Spleen (tissue), 11 donors: ENCODE data around the gene PCDHA5. TPM values are rescaled to one million over a fixed set of nuclear protein-coding genes. Genes with fewer than 3 reads are reported as not detected.
"Not testable (repeated sequence)": the region's sequence is repeated elsewhere in the genome, so short reads cannot be mapped to it uniquely, and the experiment has no call there.

Experiments
- DNase-seq: peaks from one replicate; pipeline ENCODE4 v3.0.0-alpha.2; 2020
- H3K27ac ChIP-seq, 8 donors: fragments of 200-600 bp; sonication (generic) in 7 of 8; 1 replicate in 4 of 8; 2 replicates in 4 of 8; pipeline versions ENCODE4 v1.5.0 to v1.8.0; 2016 to 2021; ENCODE audit warnings: inconsistent platforms in 4 of 8, mild to moderate bottlenecking in 4 of 8, moderate library complexity in 1 of 8
- H3K27me3 ChIP-seq, 7 donors: fragments of 200-600 bp; sonication (generic) in 6 of 7; replicated peaks in 1 of 7; 1 replicate in 4 of 7; 2 replicates in 3 of 7; pipeline versions ENCODE4 v1.5.0 to v1.8.0; 2016 to 2021; ENCODE audit warnings: inconsistent platforms in 3 of 7, mild to moderate bottlenecking in 1 of 7
- H3K36me3 ChIP-seq, 6 donors: fragments of 200-600 bp; sonication (generic) in 5 of 6; 1 replicate in 4 of 6; 2 replicates in 2 of 6; pipeline versions ENCODE4 v1.5.0 to v1.8.0; 2016 to 2021; ENCODE audit warnings: inconsistent platforms in 2 of 6
- H3K4me1 ChIP-seq, 6 donors: fragments of 200-600 bp; sonication (generic) in 5 of 6; 1 replicate in 3 of 6; 2 replicates in 3 of 6; pipeline versions ENCODE4 v1.5.0 to v1.8.0; 2016 to 2021; ENCODE audit warnings: inconsistent platforms in 3 of 6
- H3K4me3 ChIP-seq, 8 donors: fragments of 200-600 bp; sonication (generic) in 7 of 8; 1 replicate in 4 of 8; 2 replicates in 4 of 8; pipeline versions ENCODE4 v1.5.0 to v1.8.0; 2016 to 2021; ENCODE audit warnings: inconsistent platforms in 4 of 8, mild to moderate bottlenecking in 4 of 8, moderate library complexity in 2 of 8
- H3K9me3 ChIP-seq, 8 donors: fragments of 200-600 bp; sonication (generic) in 7 of 8; 1 replicate in 4 of 8; 2 replicates in 4 of 8; pipeline versions ENCODE4 v1.5.0 to v1.8.0; 2016 to 2021; ENCODE audit warnings: inconsistent platforms in 4 of 8
- POLR2A ChIP-seq, 3 donors: fragments of 450-650 bp; IDR thresholded peaks; one replicate each; pipeline ENCODE4 v1.5.1; 2017; ENCODE audit warnings: antibody characterized with exemption in 3 of 3, mild to moderate bottlenecking in 1 of 3
- POLR2AphosphoS5 ChIP-seq, 3 donors: sonication (generic); formaldehyde crosslinking; IDR thresholded peaks; one replicate each; pipeline ENCODE4 v1.5.1; 2017; ENCODE audit warnings: antibody characterized with exemption in 3 of 3
- WGBS, 5 donors: extraction: QIAGEN DNeasy Blood & Tissue Kit in 3 of 5; methylation state at CpG; one replicate each; pipeline versions ENCODE4 v1.1.5 to v1.1.7; 2013 to 2018; 5-methylcytosine and 5-hydroxymethylcytosine counted together
- intact Hi-C: fragments of 100-400 bp; cut with DNase I; formaldehyde crosslinking; loops from one replicate; pipeline ENCODE4 v1.15.0; 2023; ENCODE audit warnings: low total_unique reads
- polyA plus RNA-seq, 3 donors: library from polyadenylated mRNA; stranded (reverse); fragments of 200-250 nt; gene quantifications; one replicate each; pipeline ENCODE4 v1.2.1, GENCODE V29; 2013
- total RNA-seq, 7 donors: library from RNA; depleted of rRNA in 3 of 7; stranded (reverse); fragments of >200 nt in 3 of 7; fragmentation: NEBNext Ultra II Directional in 4 of 7; extraction: Animal tissue kit (Norgen Biotek cat#: 25700) in 4 of 7; gene quantifications; one replicate each; pipeline versions ENCODE4 v1.1.0 to v1.2.1, GENCODE V29; 2016 to 2021
- TF ChIP-seq, protein P1 (sequence below), 11 experiments: fragments of 200-600 bp in 7 of 11; fragments of 450-650 bp in 4 of 11; sonication (generic) in 4 of 11; IDR thresholded peaks in 8 of 11; conservative IDR thresholded peaks in 3 of 11; 1 replicate in 7 of 11; 2 replicates in 4 of 11; pipeline versions ENCODE4 v1.4.0 to v1.8.0; 2016 to 2021; ENCODE audit warnings: antibody characterized with exemption in 11 of 11, inconsistent platforms in 4 of 11, mild to moderate bottlenecking in 1 of 11
- donor health status: healthy with polysubstance abuse.
- donor health status: DM: no; HTN: no; CAD: no; lungs with moderate emphysema.
- donor health status: DM: no; HTN: no; CAD: no.
- donor health status: Bipolar disorder and iron deficiency.
- donor health status: healthy.
- donor health status: DM: no; HTN: no; CAD: no.
- donor health status: DM: yes; HTN: yes; CAD: no.

Gene PCDHA5
- total and polyA plus RNA-seq, 10 donors = 0.03 to 0.46 (median 0.10) TPM; not detected in 3

- DNase-seq = no peak
- WGBS, 5 donors = 20 to 31% (median 29%) methylated on average over 6 of the region's 6 CpGs
These were observed 842 bp downstream of the PCDHA5 start for GRCh38 chr5:140822281-140822629.

GRCh38 chr5:140822969-140823368 lies 1.6 kb downstream of the PCDHA5 start:
- H3K27me3 ChIP-seq = peaks cover 0 to 73% (median 9%) of the 10 kb centered on the region in 7 donors
- H3K4me1 ChIP-seq, H3K4me3 ChIP-seq, H3K36me3 ChIP-seq, DNase-seq, H3K27ac ChIP-seq, intact Hi-C loops: not testable (repeated sequence)
- peaks cover 0 to 79% (median 34%) of the 10 kb centered on the region in 8 donors for H3K9me3 ChIP-seq
- WGBS, 5 donors = 54 to 74% (median 59%) methylated on average over 39 to 48 of the region's 48 CpGs

More at GRCh38 chr5:140822281-140822629, 842 bp downstream of the PCDHA5 start:
- H3K36me3 ChIP-seq = no peaks in the 10 kb centered on the region
- no peak overlapping the region for H3K27ac ChIP-seq
- TF ChIP-seq POLR2A (IDR thresholded peaks at IDR 0.05) = no peak
- TF ChIP-seq, protein P1, sequence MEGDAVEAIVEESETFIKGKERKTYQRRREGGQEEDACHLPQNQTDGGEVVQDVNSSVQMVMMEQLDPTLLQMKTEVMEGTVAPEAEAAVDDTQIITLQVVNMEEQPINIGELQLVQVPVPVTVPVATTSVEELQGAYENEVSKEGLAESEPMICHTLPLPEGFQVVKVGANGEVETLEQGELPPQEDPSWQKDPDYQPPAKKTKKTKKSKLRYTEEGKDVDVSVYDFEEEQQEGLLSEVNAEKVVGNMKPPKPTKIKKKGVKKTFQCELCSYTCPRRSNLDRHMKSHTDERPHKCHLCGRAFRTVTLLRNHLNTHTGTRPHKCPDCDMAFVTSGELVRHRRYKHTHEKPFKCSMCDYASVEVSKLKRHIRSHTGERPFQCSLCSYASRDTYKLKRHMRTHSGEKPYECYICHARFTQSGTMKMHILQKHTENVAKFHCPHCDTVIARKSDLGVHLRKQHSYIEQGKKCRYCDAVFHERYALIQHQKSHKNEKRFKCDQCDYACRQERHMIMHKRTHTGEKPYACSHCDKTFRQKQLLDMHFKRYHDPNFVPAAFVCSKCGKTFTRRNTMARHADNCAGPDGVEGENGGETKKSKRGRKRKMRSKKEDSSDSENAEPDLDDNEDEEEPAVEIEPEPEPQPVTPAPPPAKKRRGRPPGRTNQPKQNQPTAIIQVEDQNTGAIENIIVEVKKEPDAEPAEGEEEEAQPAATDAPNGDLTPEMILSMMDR (IDR thresholded peaks at IDR 0.05 in 8 of 11, conservative IDR thresholded peaks at IDR 0.05 in 3 of 11) = no peak
- TF ChIP-seq POLR2AphosphoS5 (IDR thresholded peaks at IDR 0.05) = no peak
- intact Hi-C loops = no loop called here
- no peaks in the 10 kb centered on the region for H3K4me1 ChIP-seq
- H3K4me3 ChIP-seq = no peak overlapping the region
- peaks cover 0 to 66% (median 8%) of the 10 kb centered on the region in 7 donors for H3K27me3 ChIP-seq
- H3K9me3 ChIP-seq = peaks cover 0 to 73% (median 32%) of the 10 kb centered on the region in 8 donors

DNA sequence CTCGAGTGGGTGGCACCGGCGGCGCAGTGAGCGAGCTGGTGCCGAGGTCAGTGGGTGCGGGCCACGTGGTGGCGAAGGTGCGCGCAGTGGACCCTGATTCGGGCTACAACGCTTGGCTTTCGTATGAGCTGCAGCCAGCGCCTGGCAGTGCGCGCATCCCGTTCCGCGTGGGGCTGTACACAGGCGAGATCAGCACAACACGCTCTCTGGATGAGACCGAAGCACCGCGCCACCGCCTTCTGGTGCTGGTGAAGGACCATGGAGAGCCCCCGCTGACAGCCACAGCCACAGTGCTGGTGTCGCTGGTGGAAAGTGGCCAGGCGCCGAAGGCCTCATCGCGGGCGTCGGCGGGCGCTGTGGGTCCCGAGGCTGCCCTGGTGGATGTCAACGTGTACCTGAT lies 2.1 kb downstream of the PCDHA5 start:
- H3K9me3 ChIP-seq = peaks cover 0 to 79% (median 37%) of the 10 kb centered on the region in 8 donors
- 56 to 79% (median 59%) methylated on average over 21 to 38 of the region's 38 CpGs for WGBS, 5 donors
- TF ChIP-seq POLR2AphosphoS5 (IDR thresholded peaks at IDR 0.05) (no peak), POLR2A (IDR thresholded peaks at IDR 0.05) (no peak)
- TF ChIP-seq, protein P1 (IDR thresholded peaks at IDR 0.05 in 8 of 11, conservative IDR thresholded peaks at IDR 0.05 in 3 of 11) = no peak
- H3K27ac ChIP-seq = no peak overlapping the region
- no peaks in the 10 kb centered on the region for H3K4me1 ChIP-seq
- no peak overlapping the region for H3K4me3 ChIP-seq
- H3K27me3 ChIP-seq = peaks cover 0 to 78% (median 9%) of the 10 kb centered on the region in 7 donors
- intact Hi-C loops = no loop called here
- no peaks in the 10 kb centered on the region for H3K36me3 ChIP-seq
- DNase-seq = peak; percentile 67

DNA sequence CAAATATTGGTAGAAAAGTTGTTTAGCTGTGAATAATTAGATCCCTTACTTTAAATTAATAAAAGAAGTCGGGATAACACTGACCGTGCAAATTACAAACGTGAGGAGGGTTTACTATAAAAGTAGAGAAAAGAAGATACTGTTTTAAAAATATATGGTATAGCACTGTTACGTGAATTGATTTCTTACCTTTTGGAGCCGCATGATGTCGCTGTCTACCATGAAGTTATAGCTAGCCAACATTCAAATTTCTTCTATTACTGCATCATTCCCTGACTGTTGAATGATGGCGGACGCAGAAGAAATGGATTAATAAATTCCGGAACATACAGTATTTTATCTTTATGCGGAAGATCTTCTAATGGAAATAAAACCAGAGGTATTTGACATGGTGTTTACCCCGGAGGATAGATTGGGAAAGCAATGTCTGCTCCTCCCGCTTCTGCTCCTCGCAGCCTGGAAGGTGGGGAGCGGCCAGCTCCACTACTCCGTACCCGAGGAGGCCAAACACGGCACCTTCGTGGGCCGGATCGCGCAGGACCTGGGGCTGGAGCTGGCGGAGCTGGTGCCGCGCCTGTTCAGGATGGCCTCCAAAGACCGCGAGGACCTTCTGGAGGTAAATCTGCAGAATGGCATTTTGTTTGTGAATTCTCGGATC lies 6.4 kb downstream of the PCDHA5 start, which contains the start of gene PCDHA6:
TSS of gene PCDHA6 (plus strand) at position 257 of the 658 bp plus-strand sequence. CDS start at position 389, 132 bp downstream.
- intact Hi-C loops = no loop called here
- Histone ChIP-seq H3K27me3 (peaks cover 0 to 87% (median 8%) of the 10 kb centered on the region in 7 donors), H3K36me3 (no peaks in the 10 kb centered on the region), H3K27ac (no peak within 1 kb of the TSS), H3K9me3 (peaks cover 0 to 91% (median 46%) of the 10 kb centered on the region in 8 donors), H3K4me1 (no peaks in the 10 kb centered on the region), H3K4me3 (peak within 1 kb of the TSS in 2 of 8 donors; percentile 16 to 35)
- 20 to 32% (median 23%) methylated on average over 25 to 27 of the region's 27 CpGs for WGBS, 5 donors
- no peak for DNase-seq
- TF ChIP-seq, protein P1 (IDR thresholded peaks at IDR 0.05 in 8 of 11, conservative IDR thresholded peaks at IDR 0.05 in 3 of 11) = no peak
- TF ChIP-seq POLR2A (IDR thresholded peaks at IDR 0.05) = no peak
- no peak for TF ChIP-seq POLR2AphosphoS5 (IDR thresholded peaks at IDR 0.05)
